IPS DF 4.7 (cell line): Measurements from ENCODE around the gene CCDC141.
"Not testable (repeated sequence)": the region's sequence is repeated elsewhere in the genome, so short reads cannot be mapped to it uniquely, and the experiment has no call there.

ENCODE experiments used
- DNase-seq: peaks from one replicate; pipeline ENCODE4 v3.0.0-alpha.2; 2013; ENCODE audit warnings: low spot score; ENCODE audit errors: extremely low read depth

Gene CCDC141

DNA sequence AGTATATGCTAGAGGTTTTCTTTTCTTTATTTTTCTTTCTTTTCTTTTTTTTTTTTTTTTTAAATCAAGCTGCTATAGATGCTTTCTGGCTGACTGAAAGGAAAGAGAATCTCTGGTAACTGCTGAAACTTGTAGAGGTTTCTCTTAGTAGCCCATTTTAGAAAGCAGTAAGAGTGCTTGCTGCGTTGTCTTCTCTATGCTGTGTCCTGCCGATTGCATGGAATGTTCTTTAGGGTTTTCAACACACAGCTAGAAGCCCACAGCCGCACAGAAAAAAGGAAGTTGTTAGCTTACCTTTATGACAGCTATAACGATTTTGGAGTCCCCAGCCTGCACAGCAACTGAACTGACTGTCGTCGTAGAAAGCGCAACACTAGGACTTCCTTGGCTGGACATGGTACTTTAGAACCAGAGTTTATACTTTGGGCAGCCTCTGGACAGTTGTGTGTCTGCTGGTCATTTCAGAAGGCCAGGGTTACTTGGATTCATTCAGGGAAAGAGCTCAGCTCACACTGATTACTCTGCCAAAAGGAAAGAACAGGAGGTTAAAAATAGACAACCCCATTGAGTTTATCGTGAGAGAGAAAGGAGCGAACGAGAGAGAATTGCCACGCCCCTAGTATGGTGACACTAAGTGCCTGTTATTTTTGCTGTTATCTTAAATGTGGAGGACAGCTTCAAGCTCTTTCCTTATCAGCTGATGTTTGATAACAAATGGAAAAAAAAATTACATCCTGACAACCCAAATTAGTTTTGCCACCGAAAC lies at the start of gene CCDC141:
Gene CCDC141, minus strand, starts transcription at position 592 of the 766 bp plus-strand sequence. Its CDS starts 196 bp downstream, at position 396.
- no peak for DNase-seq

GRCh38 chr2:179098080-179098689 lies 48.2 kb upstream of the CCDC141 start:
- no peak for DNase-seq

- no peak for DNase-seq
Measured at GRCh38 chr2:179097131-179097530, 47.2 kb upstream of the CCDC141 start.

- DNase-seq = no peak
Measured at GRCh38 chr2:179096090-179096489, 46.2 kb upstream of the CCDC141 start.

DNA sequence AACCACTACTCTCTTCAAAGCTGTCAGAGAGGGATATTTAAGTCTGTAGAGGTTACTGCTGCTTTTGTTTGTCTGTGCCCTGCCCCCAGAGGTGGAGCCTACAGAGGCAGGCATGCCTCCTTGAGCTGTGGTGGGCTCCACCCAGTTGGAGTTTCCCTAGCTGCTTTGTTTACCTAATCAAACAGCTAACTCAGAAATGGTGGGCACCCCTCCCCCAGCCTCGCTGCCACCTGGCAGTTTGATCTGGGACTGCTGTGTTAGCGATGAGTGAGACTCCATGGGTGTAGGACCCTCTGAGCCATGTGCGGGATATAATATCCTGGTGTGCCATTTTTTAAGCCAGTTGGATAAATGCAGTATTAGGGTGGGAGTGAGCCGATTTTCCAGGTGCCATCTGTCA lies 43.0 kb upstream of the CCDC141 start:
- DNase-seq = not testable (repeated sequence)

DNA sequence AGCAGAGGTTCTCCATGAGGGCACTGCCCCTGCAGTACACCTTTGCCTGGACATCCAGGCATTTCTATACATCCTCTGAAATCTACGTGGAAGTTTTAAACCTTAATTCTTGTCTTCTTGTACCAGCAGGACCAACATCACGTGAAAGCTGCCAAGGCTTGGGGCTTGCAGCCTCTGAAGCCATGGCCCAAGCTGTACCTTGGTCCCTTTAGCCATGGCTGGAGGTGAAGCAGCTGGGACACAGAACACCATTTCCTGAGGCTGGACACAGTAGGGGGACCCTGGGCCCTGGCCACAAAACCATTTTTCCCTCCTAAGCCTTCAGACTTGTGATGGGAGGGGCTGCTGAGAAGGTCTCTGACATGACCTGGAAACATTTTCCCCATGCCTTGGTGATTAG lies 32.8 kb upstream of the CCDC141 start:
- DNase-seq = no peak

DNA sequence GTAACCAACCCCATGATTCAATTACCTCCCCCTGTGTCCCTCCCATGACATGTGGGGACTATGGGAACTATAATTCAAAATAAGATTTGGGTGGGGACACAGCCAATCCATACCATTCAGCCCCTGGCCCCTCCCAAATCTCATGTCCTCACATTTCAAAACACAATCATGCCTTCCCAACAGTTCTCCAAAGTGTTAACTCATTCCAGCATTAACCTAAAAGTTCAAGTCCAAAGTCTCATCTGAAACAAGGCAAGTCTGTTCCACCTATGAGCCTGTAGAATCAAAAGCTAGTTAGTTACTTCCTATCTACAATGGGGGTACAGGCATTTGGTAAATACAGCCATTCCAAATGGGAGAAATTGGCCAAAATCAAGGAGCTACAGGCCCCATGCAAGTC lies 32.0 kb upstream of the CCDC141 start:
- no peak for DNase-seq

DNA sequence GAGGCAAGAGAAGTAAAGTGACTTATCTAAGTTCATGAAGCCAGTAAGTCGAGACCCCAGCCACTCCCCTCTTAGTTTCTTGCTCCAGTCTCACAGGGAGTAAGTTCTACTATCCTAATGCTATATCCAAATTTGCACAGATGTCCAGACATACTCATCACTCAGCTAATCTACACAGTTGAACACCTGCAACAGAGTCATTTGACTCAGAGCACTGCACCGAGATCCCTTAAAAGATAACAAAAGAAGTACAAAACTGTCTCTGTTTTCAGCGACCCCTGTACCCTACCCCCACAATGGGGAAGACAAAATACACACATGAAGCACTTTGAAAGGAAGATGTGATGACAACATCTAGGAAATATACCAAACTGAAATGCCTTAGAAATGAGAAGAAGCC lies 22.6 kb upstream of the CCDC141 start:
- DNase-seq = no peak

GRCh38 chr2:179071810-179072355 lies 21.9 kb upstream of the CCDC141 start:
- DNase-seq = no peak

- no peak for DNase-seq
Measured at GRCh38 chr2:179070895-179071294, 21.0 kb upstream of the CCDC141 start.

- DNase-seq = no peak
Measured at GRCh38 chr2:179069685-179070084, 19.7 kb upstream of the CCDC141 start.

GRCh38 chr2:179068991-179069643 lies 19.2 kb upstream of the CCDC141 start:
- DNase-seq = no peak

DNA sequence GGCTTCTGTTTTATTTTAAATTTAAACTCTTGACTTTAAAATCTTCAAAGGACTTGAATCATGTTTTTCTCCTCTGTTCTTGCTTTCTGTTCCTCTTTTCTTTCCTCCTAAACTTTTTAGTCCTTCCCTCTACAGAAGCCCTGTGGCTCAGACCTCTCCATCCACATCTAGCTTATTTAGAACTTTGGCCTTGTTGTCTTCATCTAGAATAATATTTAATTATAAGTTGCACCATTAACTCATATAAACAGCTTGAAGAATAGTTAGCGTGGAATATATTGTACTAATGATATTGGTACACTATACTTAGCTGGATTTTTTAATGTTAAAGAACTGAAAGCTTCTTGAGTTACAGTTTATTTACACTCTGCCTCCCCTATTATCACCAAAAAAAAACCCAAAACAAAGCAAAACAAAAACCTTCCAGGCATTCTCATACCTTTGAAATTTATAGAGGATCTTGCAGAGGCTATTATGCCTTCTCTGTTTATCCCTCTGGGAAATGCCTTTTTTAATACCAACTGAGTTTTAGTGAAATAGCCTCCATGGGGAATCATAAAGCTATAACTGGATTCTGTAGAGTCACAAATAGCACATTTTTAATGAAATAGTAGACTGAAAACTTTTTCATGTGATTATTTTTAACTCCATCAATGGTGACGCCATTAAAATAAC lies 9.2 kb upstream of the CCDC141 start:
- DNase-seq = no peak

- no peak for DNase-seq
Measured at GRCh38 chr2:179057737-179058136, 7.8 kb upstream of the CCDC141 start.

DNA sequence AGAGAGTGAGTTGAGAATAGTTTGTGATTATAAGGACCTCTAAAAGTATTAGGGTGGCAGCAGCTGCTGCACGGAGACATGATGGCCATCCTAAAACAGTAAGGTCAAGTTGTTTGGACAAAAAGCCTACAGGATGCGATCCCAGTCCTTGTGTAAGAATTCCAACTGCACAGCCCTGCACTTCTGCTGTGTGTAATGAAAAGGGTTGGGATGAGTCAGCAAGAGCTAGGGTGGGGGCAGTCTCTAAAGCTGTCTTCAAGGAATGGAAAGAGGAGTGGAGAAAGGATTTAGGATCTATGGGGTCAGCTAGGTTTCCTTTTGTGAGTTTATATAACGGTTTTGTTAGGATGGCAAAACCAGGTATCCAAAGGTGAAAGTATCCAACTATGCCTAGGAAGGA lies 3.6 kb upstream of the CCDC141 start:
- not testable (repeated sequence) for DNase-seq

DNA sequence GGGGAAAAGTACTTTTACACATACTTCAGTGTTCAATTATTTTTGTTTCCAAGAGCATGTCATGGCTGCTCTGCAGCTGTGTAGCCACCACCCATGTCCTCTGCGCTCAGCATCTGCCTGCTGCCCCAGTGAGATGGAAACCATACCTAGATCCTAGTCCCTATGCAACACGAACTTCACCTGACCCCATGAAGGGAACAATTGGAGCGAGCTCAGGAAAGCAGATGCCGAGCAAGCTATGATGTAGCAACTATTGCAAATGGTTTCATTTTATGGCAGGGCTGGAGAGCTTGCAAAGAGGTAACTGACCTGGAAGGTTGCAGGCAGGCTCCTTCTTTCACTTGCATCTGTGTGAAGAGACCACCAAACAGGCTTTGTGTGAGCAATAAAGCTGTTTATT lies 1.3 kb upstream of the CCDC141 start:
- DNase-seq = no peak

DNA sequence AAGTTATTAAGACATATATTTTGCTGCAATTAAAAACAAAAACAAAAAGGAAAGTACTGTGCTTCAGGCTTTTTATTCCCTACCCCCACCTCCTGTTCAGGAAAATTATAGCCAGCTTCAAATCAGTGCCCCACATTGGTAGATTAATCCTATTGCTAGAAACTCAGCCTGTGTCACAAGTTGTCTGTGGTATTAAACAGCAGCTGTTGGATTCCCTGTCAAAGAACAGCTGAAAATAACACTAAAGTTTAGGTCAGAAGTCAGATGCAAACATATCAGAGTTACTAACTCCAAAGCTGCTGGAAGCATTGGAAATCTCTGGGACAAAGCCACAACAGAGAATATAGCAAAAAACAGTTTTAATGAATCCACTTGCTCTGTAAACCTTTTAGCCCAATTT lies 818 bp upstream of the CCDC141 start:
- DNase-seq = no peak

GRCh38 chr2:179049203-179049545 lies 763 bp downstream of the CCDC141 start:
- no peak for DNase-seq

DNA sequence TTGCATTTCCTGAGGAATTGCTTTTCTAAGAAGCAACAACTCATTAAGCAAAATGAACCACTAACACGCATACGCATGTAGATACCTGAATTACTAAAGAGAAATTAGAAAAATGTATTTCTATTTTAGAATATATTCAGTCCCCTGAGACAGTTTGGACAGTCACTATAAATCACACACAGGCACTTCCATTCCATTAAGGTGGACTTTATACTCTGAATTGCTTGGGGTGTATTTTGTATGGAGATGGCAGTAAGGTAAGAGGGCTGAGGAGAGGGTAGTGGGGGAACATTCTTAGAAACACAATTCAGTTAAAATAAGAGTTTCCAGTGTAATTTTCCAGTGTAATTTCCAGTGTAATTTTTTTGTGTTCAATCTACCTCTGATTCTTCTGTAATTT lies 1.8 kb downstream of the CCDC141 start:
- no peak for DNase-seq

DNA sequence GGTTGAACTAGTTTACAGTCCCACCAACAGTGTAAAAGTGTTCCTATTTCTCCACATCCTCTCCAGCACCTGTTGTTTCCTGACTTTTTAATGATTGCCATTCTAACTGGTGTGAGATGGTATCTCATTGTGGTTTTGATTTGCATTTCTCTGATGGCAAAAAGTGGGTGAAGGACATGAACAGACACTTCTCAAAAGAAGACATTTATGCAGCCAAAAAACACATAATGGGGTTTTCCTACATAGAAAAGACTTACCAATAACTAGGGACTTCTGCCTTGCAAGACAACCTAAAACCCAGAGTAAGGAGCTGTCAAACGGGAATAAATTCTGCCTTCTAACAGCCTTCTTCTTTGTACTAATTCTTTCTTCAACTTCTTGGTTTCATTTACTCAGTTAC lies 4.3 kb downstream of the CCDC141 start:
- DNase-seq = not testable (repeated sequence)

GRCh38 chr2:179044500-179044899 lies 5.4 kb downstream of the CCDC141 start:
- no peak for DNase-seq

DNA sequence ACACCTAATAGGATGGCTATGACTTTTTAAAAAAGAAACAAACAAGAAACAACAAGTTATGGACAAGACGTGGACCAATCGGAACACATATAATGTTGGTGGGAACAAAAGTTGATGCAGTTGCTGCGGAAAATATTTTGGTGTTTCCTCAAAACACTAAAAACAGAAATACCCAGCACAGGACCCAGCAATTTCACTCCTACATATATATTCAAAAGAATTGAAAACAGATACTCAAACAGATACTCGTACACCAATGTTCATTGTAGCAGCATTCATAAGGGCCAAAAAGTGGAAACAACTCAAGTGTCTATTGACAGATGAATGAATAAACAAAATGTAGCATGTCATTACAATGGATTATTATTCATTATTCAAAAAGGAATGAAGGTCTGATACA lies 12.1 kb downstream of the CCDC141 start:
- DNase-seq = no peak
